NB4 (cell line): ENCODE data around the gene CD200R1L.

ENCODE experiments used
- CTCF ChIP-seq: IDR thresholded peaks from one replicate; pipeline ENCODE4 v1.5.1; 2012; ENCODE audit warnings: low read depth, low read length
- POLR2A ChIP-seq: IDR thresholded peaks from 2 replicates; pipeline ENCODE4 v1.6.1; 2011; ENCODE audit warnings: mild to moderate bottlenecking; ENCODE audit not compliant: insufficient read length; ENCODE audit errors: extremely low read depth

DNA sequence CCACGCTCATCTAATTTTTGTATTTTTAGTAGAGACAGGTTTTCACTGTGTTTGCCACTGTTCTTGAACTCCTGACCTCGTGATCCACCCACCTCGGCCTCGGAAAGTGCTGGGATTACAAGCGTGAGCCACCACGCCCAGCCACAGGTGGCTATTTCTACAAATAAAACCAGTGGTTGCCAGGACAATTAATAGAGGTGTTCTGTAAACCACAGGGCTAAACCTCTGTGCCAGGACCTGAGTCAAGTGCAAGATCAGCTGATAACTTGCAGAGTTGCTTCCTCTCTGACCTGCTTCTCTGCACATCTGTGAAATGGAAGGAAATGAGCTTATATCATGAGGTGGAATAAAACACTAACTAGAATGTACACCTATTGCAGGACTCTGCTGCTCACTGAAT lies 72.8 kb downstream of the CD200R1L start:
- TF ChIP-seq CTCF (no peak), POLR2A (no peak)
